Urinary bladder (tissue), 4 donors: ENCODE data around the gene CXCL8. TPM values are rescaled to one million over a fixed set of nuclear protein-coding genes. Genes with fewer than 3 reads are reported as not detected.

Experiments
- DNase-seq: peaks from one replicate; pipeline ENCODE4 v3.0.0-alpha.2; 2015; ENCODE audit errors: extremely low spot score
- H3K27ac ChIP-seq: one replicate; pipeline ENCODE4 v1.5.1; 2013; ENCODE audit warnings: low read depth, mild to moderate bottlenecking, moderate library complexity
- H3K36me3 ChIP-seq: one replicate; pipeline ENCODE4 v1.6.1; 2013; ENCODE audit warnings: mild to moderate bottlenecking, moderate library complexity; ENCODE audit not compliant: insufficient read depth
- H3K4me1 ChIP-seq: one replicate; pipeline ENCODE4 v1.6.1; 2013; ENCODE audit warnings: mild to moderate bottlenecking, moderate library complexity; ENCODE audit not compliant: insufficient read depth
- H3K4me3 ChIP-seq: one replicate; pipeline ENCODE4 v1.5.1; 2013; ENCODE audit warnings: low read depth, low read length
- WGBS: extraction: QIAGEN DNeasy Blood & Tissue Kit; methylation state at CpG from one replicate; pipeline ENCODE4 v1.1.7; 2013; 5-methylcytosine and 5-hydroxymethylcytosine counted together
- polyA plus RNA-seq: library from polyadenylated mRNA; stranded (reverse); fragments of 200-250 nt; gene quantifications from one replicate; pipeline ENCODE4 v1.2.3, GENCODE V29; 2013
- total RNA-seq: library from RNA; depleted of rRNA; stranded (reverse); fragments of >200 nt; gene quantifications from one replicate; pipeline ENCODE4 v1.2.3, GENCODE V29; 2014
- donor health status: healthy with polysubstance abuse.
- donor health status: healthy.

Gene CXCL8
- total and polyA plus RNA-seq, 2 donors, result 1.1 to 1.2 TPM

- Histone ChIP-seq H3K36me3 (no peaks in the 10 kb centered on the region), H3K4me1 (no peaks in the 10 kb centered on the region), H3K27ac (no peak overlapping the region), H3K4me3 (no peak overlapping the region)
- DNase-seq, result no peak
- 91% methylated on average over 2 of the region's 2 CpGs for WGBS
Measured at GRCh38 chr4:73742490-73743160, 2.3 kb downstream of the CXCL8 start.

GRCh38 chr4:73743281-73743680 is 2.9 kb downstream of the CXCL8 start:
- Histone ChIP-seq H3K27ac (no peak overlapping the region), H3K4me1 (no peaks in the 10 kb centered on the region), H3K4me3 (no peak overlapping the region), H3K36me3 (no peaks in the 10 kb centered on the region)
- WGBS, result 97% methylated on average over 1 of the region's 1 CpG
- no peak for DNase-seq

GRCh38 chr4:73743795-73744194 is 3.4 kb downstream of the CXCL8 start:
- Histone ChIP-seq H3K4me3 (no peak overlapping the region), H3K4me1 (no peaks in the 10 kb centered on the region), H3K36me3 (no peaks in the 10 kb centered on the region), H3K27ac (no peak overlapping the region)
- 91% methylated on average over 3 of the region's 3 CpGs for WGBS
- DNase-seq, result no peak

GRCh38 chr4:73744203-73744602 is 3.8 kb downstream of the CXCL8 start:
- WGBS, result 86% methylated on average over 5 of the region's 5 CpGs
- DNase-seq, result no peak
- H3K36me3 ChIP-seq, result no peaks in the 10 kb centered on the region
- H3K4me3 ChIP-seq, result no peak overlapping the region
- H3K27ac ChIP-seq, result no peak overlapping the region
- no peaks in the 10 kb centered on the region for H3K4me1 ChIP-seq

- Histone ChIP-seq H3K4me3 (no peak overlapping the region), H3K27ac (no peak overlapping the region), H3K36me3 (no peaks in the 10 kb centered on the region), H3K4me1 (no peaks in the 10 kb centered on the region)
- no peak for DNase-seq
Measured at GRCh38 chr4:73750730-73751129, 10.4 kb downstream of the CXCL8 start.

- Histone ChIP-seq H3K4me3 (no peak overlapping the region), H3K4me1 (no peaks in the 10 kb centered on the region), H3K27ac (no peak overlapping the region), H3K36me3 (no peaks in the 10 kb centered on the region)
- DNase-seq, result no peak
- 45% methylated on average over 2 of the region's 2 CpGs for WGBS
Measured at GRCh38 chr4:73751166-73751565, 10.8 kb downstream of the CXCL8 start.

GRCh38 chr4:73751830-73752229 is 11.5 kb downstream of the CXCL8 start:
- no peaks in the 10 kb centered on the region for H3K4me1 ChIP-seq
- H3K27ac ChIP-seq, result no peak overlapping the region
- no peaks in the 10 kb centered on the region for H3K36me3 ChIP-seq
- H3K4me3 ChIP-seq, result no peak overlapping the region
- DNase-seq, result no peak
- WGBS, result 94% methylated on average over 1 of the region's 1 CpG

- H3K4me3 ChIP-seq, result no peak overlapping the region
- no peaks in the 10 kb centered on the region for H3K36me3 ChIP-seq
- no peak overlapping the region for H3K27ac ChIP-seq
- H3K4me1 ChIP-seq, result no peaks in the 10 kb centered on the region
- WGBS, result 75% methylated on average over 3 of the region's 3 CpGs
- DNase-seq, result no peak
Measured at GRCh38 chr4:73752424-73752823, 12.1 kb downstream of the CXCL8 start.

- 79% methylated on average over 1 of the region's 1 CpG for WGBS
- no peak overlapping the region for H3K27ac ChIP-seq
- H3K36me3 ChIP-seq, result no peaks in the 10 kb centered on the region
- no peak for DNase-seq
- H3K4me1 ChIP-seq, result no peaks in the 10 kb centered on the region
- H3K4me3 ChIP-seq, result no peak overlapping the region
Measured at GRCh38 chr4:73753215-73753614, 12.8 kb downstream of the CXCL8 start.

GRCh38 chr4:73754934-73755333 is 14.6 kb downstream of the CXCL8 start:
- H3K27ac ChIP-seq, result no peak overlapping the region
- no peak overlapping the region for H3K4me3 ChIP-seq
- no peaks in the 10 kb centered on the region for H3K36me3 ChIP-seq
- no peak for DNase-seq
- no peaks in the 10 kb centered on the region for H3K4me1 ChIP-seq

- Histone ChIP-seq H3K4me1 (no peaks in the 10 kb centered on the region), H3K27ac (no peak overlapping the region), H3K4me3 (no peak overlapping the region), H3K36me3 (no peaks in the 10 kb centered on the region)
- WGBS, result 50% methylated on average over 2 of the region's 2 CpGs
- DNase-seq, result no peak
Measured at GRCh38 chr4:73759357-73759756, 19.0 kb downstream of the CXCL8 start.

GRCh38 chr4:73761856-73762255 is 21.5 kb downstream of the CXCL8 start:
- H3K36me3 ChIP-seq, result no peaks in the 10 kb centered on the region
- 78% methylated on average over 1 of the region's 1 CpG for WGBS
- H3K4me3 ChIP-seq, result no peak overlapping the region
- no peak for DNase-seq
- H3K27ac ChIP-seq, result no peak overlapping the region
- no peaks in the 10 kb centered on the region for H3K4me1 ChIP-seq

- WGBS, result 72% methylated on average over 7 of the region's 7 CpGs
- no peak for DNase-seq
- H3K4me1 ChIP-seq, result no peaks in the 10 kb centered on the region
- H3K36me3 ChIP-seq, result no peaks in the 10 kb centered on the region
- no peak overlapping the region for H3K4me3 ChIP-seq
- H3K27ac ChIP-seq, result no peak overlapping the region
Measured at GRCh38 chr4:73762409-73762808, 22.0 kb downstream of the CXCL8 start.

GRCh38 chr4:73763877-73764276 is 23.5 kb downstream of the CXCL8 start:
- no peak for DNase-seq
- no peaks in the 10 kb centered on the region for H3K4me1 ChIP-seq
- H3K4me3 ChIP-seq, result no peak overlapping the region
- no peak overlapping the region for H3K27ac ChIP-seq
- no peaks in the 10 kb centered on the region for H3K36me3 ChIP-seq
- WGBS, result 89% methylated on average over 6 of the region's 6 CpGs

GRCh38 chr4:73764513-73764912 is 24.1 kb downstream of the CXCL8 start:
- no peak overlapping the region for H3K4me3 ChIP-seq
- no peaks in the 10 kb centered on the region for H3K4me1 ChIP-seq
- DNase-seq, result no peak
- no peaks in the 10 kb centered on the region for H3K36me3 ChIP-seq
- 89% methylated on average over 4 of the region's 4 CpGs for WGBS
- H3K27ac ChIP-seq, result no peak overlapping the region
